HUES6 (cell line): Measurements from ENCODE around the gene SEMA3B.
"Not testable (repeated sequence)": the region's sequence is repeated elsewhere in the genome, so short reads cannot be mapped to it uniquely, and the experiment has no call there.

Source experiments
- H3K27ac ChIP-seq: 2 replicates; pipeline ENCODE4 v1.7.0; 2013; ENCODE audit warnings: low read depth, mild to moderate bottlenecking, low read length, inconsistent platforms
- H3K27me3 ChIP-seq: 2 replicates; pipeline ENCODE4 v1.6.1; 2013; ENCODE audit warnings: low read length; ENCODE audit not compliant: control insufficient read depth, insufficient read depth
- H3K36me3 ChIP-seq: 2 replicates; pipeline ENCODE4 v1.6.1; 2013; ENCODE audit warnings: low read length; ENCODE audit not compliant: control insufficient read depth, insufficient read depth
- H3K4me1 ChIP-seq: 2 replicates; pipeline ENCODE4 v1.6.1; 2013; ENCODE audit warnings: low read length; ENCODE audit not compliant: control insufficient read depth, insufficient read depth
- H3K4me3 ChIP-seq: 2 replicates; pipeline ENCODE4 v1.5.1; 2013; ENCODE audit warnings: low read depth, low read length
- H3K9ac ChIP-seq: one replicate; pipeline ENCODE4 v1.6.1; 2013; ENCODE audit warnings: mild to moderate bottlenecking, low read length
- H3K9me3 ChIP-seq: 2 replicates; pipeline ENCODE4 v1.6.1; 2013; ENCODE audit warnings: low read depth, low read length; ENCODE audit not compliant: control insufficient read depth, insufficient read depth

The SEMA3B gene

DNA sequence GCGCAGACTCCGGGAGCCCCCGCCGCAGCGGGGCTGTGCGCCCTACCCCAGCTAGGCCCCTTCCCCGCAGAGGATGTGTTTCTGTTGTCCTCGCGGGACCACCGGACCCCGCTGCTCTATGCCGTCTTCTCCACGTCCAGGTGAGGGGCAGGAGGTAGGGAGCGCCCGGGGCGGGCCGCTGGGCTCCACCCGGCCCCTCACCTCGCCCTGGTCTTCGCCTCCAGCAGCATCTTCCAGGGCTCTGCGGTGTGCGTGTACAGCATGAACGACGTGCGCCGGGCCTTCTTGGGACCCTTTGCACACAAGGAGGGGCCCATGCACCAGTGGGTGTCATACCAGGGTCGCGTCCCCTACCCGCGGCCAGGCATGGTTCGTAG, 4.7 kb downstream of the SEMA3B start:
- Histone ChIP-seq H3K4me3 (no peak overlapping the region), H3K9ac (no peak overlapping the region), H3K9me3 (no peaks in the 10 kb centered on the region), H3K27me3 (peaks cover 46% of the 10 kb centered on the region), H3K36me3 (no peaks in the 10 kb centered on the region), H3K27ac (no peak overlapping the region), H3K4me1 (peaks cover 44% of the 10 kb centered on the region)

DNA sequence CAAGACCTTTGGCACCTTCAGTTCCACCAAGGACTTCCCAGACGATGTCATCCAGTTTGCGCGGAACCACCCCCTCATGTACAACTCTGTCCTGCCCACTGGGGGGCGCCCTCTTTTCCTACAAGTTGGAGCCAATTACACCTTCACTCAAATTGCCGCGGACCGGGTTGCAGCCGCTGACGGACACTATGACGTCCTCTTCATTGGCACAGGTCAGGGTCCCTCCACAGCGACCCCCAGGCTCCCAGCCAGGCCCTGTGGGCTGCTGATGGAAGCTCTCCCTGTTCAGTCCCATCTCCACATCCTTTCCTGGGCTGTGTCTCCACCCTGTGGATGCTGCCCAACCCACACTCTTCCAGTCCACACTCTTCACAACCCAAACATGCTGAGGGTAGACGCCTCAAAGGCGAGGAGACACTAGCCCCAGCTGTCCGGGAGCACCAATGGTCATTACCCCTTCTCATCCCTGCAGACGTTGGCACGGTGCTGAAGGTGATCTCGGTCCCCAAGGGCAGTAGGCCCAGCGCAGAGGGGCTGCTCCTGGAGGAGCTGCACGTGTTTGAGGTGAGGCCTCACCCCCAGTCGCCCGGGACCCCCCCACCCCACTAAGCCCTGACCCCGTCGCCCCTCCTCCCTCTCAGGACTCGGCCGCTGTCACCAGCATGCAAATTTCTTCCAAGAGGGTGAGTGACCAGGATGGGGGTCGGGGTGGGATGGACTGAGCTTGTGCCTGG, 5.6 kb downstream of the SEMA3B start:
- Histone ChIP-seq H3K9ac (no peak overlapping the region), H3K9me3 (no peaks in the 10 kb centered on the region), H3K27ac (no peak overlapping the region), H3K4me1 (peaks cover 36% of the 10 kb centered on the region), H3K36me3 (no peaks in the 10 kb centered on the region), H3K4me3 (peak overlapping the region; percentile 60), H3K27me3 (peaks cover 46% of the 10 kb centered on the region)

DNA sequence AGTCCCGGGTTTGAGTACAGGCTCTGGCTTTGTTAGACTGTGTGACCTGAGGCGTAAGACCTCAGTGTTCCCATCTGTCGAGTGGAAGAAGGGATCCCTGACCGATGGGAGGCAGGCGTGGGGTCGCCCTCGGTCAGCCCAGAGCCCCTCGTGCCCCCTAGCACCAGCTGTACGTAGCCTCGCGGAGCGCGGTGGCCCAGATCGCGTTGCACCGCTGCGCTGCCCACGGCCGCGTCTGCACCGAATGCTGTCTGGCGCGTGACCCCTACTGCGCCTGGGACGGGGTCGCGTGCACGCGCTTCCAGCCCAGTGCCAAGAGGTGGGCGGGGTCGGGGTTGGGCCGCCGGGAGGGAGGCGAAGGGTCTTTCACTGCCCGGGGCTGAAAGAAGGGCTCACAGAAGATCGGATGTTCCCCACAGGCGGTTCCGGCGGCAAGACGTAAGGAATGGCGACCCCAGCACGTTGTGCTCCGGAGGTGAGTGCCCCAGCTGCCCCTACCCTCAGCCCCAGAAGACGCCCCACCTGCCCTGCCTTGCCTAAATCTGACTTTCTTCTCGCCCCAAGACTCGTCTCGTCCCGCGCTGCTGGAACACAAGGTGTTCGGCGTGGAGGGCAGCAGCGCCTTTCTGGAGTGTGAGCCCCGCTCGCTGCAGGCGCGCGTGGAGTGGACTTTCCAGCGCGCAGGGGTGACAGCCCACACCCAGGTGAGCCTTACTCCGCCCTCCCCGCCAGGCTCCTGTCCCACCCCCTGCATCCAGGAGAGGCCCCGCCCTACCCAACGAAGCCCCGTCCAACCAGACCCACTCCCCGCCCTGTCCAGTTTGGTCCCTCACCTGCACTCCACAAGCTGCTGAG, 6.4 kb downstream of the SEMA3B start:
- Histone ChIP-seq H3K36me3 (no peaks in the 10 kb centered on the region), H3K27me3 (peaks cover 46% of the 10 kb centered on the region), H3K9me3 (no peaks in the 10 kb centered on the region), H3K27ac (no peak overlapping the region), H3K4me1 (peaks cover 30% of the 10 kb centered on the region), H3K9ac (peak overlapping the region; percentile 58), H3K4me3 (peak overlapping the region; percentile 60)

DNA sequence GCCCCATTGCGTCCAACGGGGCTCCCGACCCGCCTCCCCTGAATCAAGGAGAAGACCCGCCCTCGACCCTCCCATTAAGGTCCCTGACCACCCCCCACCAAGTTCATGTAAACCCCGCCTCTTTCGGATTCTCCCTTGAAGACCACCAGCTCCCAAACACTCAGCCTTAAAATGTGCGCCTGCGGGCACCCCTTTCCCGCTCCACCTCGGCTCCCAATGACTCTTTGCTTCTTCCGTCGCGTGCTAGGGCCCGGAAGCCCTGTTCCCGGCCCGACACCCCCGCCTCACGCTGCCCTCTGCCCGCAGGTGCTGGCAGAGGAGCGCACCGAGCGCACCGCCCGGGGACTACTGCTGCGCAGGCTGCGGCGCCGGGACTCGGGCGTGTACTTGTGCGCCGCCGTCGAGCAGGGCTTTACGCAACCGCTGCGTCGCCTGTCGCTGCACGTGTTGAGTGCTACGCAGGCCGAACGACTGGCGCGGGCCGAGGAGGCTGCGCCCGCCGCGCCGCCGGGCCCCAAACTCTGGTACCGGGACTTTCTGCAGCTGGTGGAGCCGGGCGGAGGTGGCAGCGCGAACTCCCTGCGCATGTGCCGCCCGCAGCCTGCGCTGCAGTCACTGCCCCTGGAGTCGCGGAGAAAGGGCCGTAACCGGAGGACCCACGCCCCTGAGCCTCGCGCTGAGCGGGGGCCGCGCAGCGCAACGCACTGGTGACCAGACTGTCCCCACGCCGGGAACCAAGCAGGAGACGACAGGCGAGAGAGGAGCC, 7.2 kb downstream of the SEMA3B start:
- Histone ChIP-seq H3K4me3 (peak overlapping the region; percentile 60; the same call in 1 of the 2 replicates), H3K4me1 (peaks cover 28% of the 10 kb centered on the region), H3K9ac (no peak overlapping the region), H3K36me3 (no peaks in the 10 kb centered on the region), H3K27ac (no peak overlapping the region), H3K27me3 (peaks cover 46% of the 10 kb centered on the region), H3K9me3 (no peaks in the 10 kb centered on the region)

DNA sequence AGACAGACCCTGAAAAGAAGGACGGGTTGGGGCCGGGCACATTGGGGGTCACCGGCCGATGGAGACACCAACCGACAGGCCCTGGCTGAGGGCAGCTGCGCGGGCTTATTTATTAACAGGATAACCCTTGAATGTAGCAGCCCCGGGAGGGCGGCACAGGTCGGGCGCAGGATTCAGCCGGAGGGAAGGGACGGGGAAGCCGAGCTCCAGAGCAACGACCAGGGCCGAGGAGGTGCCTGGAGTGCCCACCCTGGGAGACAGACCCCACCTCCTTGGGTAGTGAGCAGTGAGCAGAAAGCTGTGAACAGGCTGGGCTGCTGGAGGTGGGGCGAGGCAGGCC, 7.8 kb downstream of the SEMA3B start:
- Histone ChIP-seq H3K27me3 (peaks cover 46% of the 10 kb centered on the region), H3K27ac (no peak overlapping the region), H3K4me3 (peak overlapping the region; percentile 60; the same call in 1 of the 2 replicates), H3K36me3 (no peaks in the 10 kb centered on the region), H3K9me3 (no peaks in the 10 kb centered on the region), H3K4me1 (peaks cover 23% of the 10 kb centered on the region), H3K9ac (no peak overlapping the region)

DNA sequence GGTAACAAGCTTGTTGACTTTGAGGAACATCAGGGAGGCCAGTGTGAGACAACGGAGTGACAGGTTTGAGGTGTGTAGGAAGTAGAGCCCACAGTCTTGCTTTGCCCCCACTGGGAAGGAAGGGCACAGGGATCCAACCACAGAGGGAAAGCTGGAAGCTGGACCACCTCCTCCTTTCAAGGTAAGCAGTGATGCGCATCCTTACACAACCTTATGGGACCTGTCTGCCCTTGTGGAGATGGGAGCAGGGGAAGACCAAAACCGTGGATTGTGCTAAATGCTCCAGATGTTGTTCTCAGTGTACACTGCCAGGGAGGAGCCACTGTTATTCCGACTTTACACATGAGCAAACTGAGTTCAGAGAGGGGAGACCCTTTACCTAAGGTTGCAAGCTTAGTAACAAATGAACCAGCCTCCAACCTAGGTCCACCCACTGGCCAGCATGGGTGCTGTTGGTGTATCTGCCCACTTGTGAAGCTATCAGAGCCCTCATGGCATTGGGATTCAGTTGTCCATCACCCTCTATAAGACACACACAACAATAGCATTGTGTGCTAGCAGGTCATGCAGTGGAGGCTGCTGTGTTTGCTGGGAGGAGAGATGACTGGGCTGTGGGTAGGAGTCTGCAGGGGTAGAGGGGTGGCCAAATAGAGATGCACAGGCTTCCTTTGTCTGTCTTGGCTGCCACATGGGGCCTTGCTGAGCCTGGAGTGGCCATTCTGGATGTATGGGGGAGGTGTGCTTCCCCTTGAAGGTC, 9.4 kb downstream of the SEMA3B start:
- H3K27ac ChIP-seq = no peak overlapping the region
- H3K27me3 ChIP-seq = peaks cover 42% of the 10 kb centered on the region
- no peak overlapping the region for H3K4me3 ChIP-seq
- no peak overlapping the region for H3K9ac ChIP-seq
- H3K4me1 ChIP-seq = peaks cover 18% of the 10 kb centered on the region
- H3K36me3 ChIP-seq = no peaks in the 10 kb centered on the region
- H3K9me3 ChIP-seq = no peaks in the 10 kb centered on the region

DNA sequence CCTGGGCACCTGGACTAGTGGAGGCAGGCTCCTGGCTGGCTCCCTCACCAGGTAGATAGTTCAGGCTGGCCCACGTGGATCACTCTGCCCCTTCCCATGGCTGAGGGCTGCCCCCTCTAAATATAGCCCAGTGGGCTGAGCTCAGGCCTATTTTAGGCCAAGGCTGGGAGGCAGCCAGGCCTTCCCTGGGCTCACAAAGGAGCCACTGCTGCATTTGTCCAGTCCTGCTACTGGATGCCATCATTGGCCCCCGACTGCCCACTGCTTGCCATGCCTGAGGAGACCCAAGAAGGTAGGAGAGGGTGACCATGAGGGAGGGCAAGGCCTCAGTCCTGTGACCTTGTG, 9.9 kb downstream of the SEMA3B start, which contains the start of gene LSMEM2:
TSS of gene LSMEM2 (plus strand) at position 208 of the 345 bp plus-strand sequence. CDS start at position 235, 27 bp downstream.
- no peaks in the 10 kb centered on the region for H3K9me3 ChIP-seq
- H3K27ac ChIP-seq = no peak within 1 kb of the TSS
- no peaks in the 10 kb centered on the region for H3K36me3 ChIP-seq
- H3K9ac ChIP-seq = no peak within 1 kb of the TSS
- H3K4me1 ChIP-seq = peaks cover 16% of the 10 kb centered on the region
- peaks cover 37% of the 10 kb centered on the region for H3K27me3 ChIP-seq
- H3K4me3 ChIP-seq = no peak within 1 kb of the TSS

DNA sequence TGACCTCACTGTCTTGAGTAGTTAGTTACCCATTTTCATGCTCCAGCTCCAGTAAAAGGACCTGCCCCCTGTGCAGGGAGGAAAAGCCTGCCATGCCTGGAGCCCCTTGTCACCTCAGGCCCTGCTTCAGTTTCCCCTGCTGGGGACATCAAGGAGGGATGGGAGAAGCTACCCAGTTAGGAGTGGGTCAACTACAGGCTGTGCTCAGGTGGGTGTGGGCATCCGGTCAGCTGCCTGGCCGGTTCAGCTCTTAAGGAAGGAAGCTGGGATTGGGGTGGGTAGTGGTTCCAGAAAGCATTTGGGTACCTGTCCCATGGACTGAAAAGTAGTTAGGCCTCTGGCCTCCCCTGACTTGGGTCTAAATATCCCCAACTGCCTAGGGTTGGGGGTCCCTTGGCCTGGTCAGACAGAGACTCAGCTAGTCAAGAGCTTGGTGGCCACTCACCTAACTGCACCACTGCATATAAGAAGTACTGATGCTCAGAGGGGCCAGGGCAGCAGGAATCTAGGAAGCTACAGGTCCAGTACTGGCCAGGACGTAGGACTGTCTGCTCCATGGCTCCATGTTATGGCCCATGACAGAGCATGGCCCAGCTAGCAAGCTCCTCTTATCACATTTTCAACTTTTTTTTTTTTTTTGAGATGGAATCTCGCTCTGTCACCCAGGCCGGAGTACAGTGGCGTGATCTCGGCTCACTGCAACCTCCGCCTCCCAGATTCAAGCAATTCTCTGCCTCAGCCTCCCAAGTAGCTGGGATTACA, 10.5 kb downstream of the SEMA3B start:
- peaks cover 12% of the 10 kb centered on the region for H3K4me1 ChIP-seq
- H3K9ac ChIP-seq = no peak overlapping the region
- H3K9me3 ChIP-seq = no peaks in the 10 kb centered on the region
- no peaks in the 10 kb centered on the region for H3K36me3 ChIP-seq
- H3K27ac ChIP-seq = no peak overlapping the region
- H3K4me3 ChIP-seq = no peak overlapping the region
- H3K27me3 ChIP-seq = peaks cover 31% of the 10 kb centered on the region

DNA sequence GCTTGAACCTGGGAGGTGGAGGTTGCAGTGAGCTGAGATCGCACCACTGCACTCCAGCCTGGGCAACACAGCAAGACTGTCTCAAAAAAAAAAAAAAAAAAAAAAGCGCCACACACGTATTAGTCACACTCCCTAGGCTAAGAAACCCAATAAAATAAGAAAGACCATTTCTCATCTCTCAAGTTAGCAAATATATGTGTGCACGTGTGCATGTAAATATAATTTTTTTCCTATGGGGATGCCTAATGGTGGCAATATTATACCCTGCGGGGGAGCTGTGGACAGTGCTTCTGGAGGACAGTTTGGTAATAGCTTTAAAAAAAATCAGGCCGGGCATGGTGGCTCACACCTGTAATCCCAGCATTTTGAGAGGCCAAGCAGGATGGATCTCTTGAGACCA, 15.2 kb downstream of the SEMA3B start:
- not testable (repeated sequence) for H3K9ac ChIP-seq, H3K4me1 ChIP-seq, H3K9me3 ChIP-seq, H3K27me3 ChIP-seq, H3K4me3 ChIP-seq, H3K27ac ChIP-seq
- peaks cover 29% of the 10 kb centered on the region for H3K36me3 ChIP-seq
